NCI-H460 (cell line): ENCODE data around the gene LDAH. TPM values are rescaled to one million over a fixed set of nuclear protein-coding genes. Genes with fewer than 3 reads are reported as not detected.
A peak's percentile ranks its signal among the peaks of the same experiment; 100 is the strongest.

Experiments used
- DNase-seq: peaks from one replicate; pipeline ENCODE4 v3.0.0-alpha.2; 2016; ENCODE audit warnings: low read depth; ENCODE audit errors: extremely low read depth
- total RNA-seq: library from RNA; depleted of rRNA; stranded (reverse); fragments of >200 nt; shearing (Covaris generic); gene quantifications from 2 replicates; pipeline ENCODE4 v1.2.3, GENCODE V29; 2014

The LDAH gene
- total RNA-seq, 1 experiment from 2014 or later = 40.7 TPM

DNA sequence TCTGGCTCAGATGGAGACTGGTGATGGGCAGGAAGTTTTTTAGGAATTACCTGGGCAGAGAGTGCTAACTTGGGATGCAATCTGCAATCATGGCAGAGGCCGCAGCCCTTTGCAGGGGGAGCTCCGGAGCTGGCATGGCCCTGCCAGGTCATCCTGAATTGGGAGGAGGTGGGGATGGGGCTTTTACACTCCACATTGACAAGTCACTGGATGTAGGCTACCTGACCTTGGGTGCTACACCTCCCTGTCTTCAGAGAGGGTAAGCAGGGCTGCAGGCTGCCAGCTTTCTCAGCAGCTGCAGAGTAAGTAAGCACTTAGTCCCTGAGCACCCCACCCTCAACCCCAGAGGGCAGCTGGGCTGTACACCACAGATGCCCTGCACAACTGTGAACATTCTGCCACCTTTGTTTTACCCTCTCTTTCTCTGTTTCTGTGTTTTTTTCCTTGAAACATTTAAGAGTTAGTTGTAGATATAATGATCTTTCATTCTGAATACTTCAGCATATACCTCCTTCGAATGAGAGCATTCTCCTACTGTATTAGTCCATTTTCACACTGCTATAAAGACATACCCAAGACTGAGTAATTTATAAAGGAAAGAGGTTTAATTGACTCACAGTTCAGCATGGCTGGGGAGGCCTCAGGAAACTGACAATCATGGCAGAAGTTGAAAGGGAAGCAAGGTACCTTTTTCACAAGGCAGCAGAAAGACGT is 165.2 kb downstream of the LDAH start:
- no peak for DNase-seq

- no peak for DNase-seq
Observed at GRCh38 chr2:20656561-20656960, 166.3 kb downstream of the LDAH start.

DNA sequence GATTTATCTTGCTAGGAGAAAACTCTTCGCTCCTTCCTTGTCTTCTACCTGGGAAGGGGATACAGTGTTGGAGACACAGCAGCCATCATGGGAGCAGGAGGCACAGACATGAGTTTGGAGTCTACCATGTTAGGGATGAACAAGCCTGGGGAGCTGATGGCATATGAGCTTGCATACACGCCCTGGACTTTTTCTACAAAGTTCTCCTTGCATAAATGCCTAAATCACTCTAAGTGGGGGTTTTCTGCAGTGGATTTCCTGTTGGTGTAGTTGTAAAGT is 168.4 kb downstream of the LDAH start:
- DNase-seq = no peak

DNA sequence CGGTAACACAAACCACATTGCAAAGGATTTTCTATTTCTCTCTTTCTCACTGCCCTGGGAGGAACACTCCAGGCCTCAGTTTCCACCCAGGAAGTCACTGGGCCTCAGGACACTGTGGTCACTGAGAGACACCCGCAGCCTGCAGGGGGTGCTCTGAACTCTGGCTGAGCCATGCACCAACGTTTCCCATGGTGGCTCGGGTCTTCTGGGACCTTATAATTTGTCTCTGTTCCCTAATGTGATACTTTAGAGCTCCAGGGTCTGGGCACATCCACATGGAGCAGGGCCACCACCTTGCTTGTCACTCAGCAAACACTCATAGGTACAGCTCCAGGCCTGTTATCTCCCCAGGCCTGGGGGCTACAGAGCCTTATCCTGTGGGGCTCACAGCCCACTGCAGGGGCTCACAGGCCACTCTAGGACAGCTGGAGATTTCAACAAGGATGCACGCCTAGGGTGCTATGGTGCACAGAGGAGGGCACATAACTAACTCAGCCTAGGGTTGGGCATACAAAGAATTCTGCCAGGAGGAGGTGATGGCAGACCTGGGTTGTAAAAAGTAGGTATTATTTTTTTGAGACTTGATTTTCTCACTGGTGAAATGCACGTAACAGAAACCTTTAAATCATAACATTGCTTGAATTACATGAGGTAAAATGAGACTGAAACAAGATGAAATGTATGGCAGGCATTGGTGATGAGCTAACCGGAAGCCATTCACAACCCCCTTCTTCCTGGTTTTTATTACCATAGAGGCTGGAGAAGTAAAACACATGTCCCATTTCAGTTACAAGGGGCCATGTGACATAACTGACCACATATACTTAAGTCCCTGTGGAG is 169.0 kb downstream of the LDAH start:
- no peak for DNase-seq

DNA sequence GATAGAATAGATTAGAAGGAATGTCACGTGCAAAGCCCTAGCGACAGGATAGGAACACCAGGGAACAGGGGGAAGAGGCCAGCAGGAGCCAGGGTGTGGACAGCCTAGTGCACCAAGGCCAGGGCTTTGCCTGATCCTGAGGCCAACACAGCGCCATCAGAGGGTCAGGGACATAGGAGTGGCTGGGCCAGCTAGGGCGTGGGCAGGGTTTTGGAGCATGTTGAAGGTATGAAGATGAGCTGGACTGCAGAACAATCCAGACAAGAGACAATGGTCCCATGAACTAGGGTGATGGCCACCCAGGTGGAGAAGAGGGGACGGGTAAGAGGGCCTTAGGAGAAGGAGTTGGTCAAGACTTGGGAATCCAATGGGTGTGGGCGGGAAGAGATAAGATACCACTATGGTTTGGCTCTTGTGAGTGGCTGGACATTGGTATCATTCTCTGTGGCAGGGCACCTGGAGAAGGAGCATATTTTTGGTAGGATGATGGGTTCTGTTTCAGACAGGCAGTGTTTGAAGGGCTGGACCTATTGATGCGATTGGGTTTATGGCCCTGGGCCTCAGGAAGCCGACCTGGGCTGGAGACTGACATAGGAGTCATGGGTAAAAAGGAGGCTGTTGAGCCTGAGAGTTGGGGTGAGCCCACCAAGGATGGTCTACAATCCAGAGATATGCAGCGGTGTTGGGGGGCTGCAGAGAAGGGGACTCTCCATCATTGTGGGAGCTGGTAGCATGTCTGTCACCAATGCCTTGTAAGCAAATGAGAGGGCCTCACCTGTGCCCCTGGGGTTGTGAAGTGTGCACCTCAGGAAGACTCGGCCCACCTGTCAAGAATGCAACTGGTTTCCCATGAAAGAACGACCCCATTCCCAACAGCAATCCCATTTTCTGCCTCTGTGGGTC is 170.0 kb downstream of the LDAH start:
- no peak for DNase-seq

- DNase-seq = no peak
Observed at GRCh38 chr2:20652141-20652540, 170.8 kb downstream of the LDAH start.

DNA sequence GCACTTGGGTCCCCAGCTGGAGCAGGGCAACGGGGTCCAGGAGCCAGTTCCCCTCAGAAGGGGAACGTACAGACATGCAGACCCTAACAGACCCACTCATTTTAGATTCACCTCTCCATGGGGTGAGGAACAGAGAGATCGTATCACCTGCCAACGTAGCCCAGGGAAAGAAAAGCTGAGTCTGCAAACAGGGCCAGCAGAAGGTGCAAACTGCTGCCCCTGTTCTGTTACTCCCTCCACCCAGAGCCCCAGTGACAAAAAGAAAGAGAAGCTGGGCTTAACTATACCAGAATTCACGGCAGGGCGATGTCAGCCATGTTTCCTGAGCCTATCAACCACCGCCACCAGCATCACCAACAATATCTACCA is 171.2 kb downstream of the LDAH start:
- no peak for DNase-seq

GRCh38 chr2:20650877-20651730 is 171.8 kb downstream of the LDAH start, which contains the start of gene HS1BP3:
Gene HS1BP3, minus strand, starts transcription at chr2:20651098. Its CDS starts 35 bp downstream, at chr2:20651063.
- peak; percentile 77 for DNase-seq

DNA sequence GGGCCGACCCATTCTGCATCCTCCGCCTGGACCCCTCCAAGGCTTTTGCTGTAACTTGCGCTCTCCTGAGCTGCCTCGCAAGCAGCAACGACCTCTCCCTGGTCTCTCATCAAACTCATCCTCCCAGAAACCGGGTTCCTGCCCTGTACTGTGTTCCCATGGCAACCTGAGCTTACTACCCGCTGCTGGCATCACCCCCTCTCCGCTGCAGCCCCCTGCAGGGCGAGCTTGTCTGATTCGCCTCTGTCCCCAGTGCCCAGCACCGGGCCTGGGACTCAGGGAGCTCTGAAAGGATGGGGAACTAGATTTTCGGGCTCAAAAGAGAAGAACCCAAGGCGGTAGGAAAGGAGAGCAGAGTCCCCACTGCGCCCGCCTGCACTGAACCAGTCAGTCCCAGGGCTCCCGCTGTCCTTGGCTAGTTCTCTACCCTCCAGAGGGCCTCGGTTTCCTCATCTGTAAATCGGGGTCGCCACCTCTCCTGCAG is 172.5 kb downstream of the LDAH start:
- DNase-seq = no peak

GRCh38 chr2:20649976-20650375 is 172.9 kb downstream of the LDAH start:
- no peak for DNase-seq

GRCh38 chr2:20649576-20649975 is 173.3 kb downstream of the LDAH start:
- DNase-seq = no peak

GRCh38 chr2:20648831-20649230 is 174.1 kb downstream of the LDAH start:
- no peak for DNase-seq

DNA sequence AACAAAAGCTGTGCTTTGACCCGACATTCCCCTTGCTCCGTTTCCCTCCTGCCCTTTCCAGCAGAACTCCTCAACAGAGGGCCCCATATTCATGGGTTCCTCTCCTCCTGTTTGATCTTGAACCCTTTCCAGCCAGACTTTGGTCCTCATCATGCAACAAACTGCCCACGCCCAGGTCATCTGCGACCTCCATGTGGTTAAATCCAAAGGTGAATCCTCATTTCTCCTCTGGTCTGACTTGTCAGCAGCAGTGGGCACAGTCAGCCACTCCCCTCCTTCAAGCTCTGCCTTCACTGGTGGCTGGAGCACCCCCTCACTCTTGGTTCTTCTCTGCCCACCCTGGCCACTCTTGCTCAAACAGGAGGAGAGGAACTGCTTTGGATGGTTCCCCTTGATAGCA is 174.7 kb downstream of the LDAH start:
- no peak for DNase-seq

GRCh38 chr2:20647738-20648137 is 175.2 kb downstream of the LDAH start:
- DNase-seq = no peak

- no peak for DNase-seq
Observed at GRCh38 chr2:20647211-20647610, 175.7 kb downstream of the LDAH start.

DNA sequence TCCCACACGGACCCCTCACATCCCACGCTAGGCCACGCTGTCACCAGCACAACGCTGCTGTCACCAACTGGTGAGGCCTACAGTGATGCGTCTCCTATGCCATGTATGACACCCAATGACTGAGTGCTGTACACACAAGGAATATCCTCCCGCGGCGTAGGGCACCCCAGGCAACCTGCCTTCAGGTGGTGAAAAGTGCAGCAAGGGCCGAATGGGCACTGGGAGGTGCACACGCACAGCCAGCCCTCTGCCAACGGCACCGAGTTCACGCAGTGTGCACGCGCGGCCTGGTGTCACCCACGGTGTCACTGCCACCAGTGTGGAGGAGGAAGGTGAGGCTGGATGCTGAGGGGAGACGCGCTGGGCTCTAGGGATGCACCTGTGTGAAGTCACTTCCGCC is 176.5 kb downstream of the LDAH start:
- no peak for DNase-seq

DNA sequence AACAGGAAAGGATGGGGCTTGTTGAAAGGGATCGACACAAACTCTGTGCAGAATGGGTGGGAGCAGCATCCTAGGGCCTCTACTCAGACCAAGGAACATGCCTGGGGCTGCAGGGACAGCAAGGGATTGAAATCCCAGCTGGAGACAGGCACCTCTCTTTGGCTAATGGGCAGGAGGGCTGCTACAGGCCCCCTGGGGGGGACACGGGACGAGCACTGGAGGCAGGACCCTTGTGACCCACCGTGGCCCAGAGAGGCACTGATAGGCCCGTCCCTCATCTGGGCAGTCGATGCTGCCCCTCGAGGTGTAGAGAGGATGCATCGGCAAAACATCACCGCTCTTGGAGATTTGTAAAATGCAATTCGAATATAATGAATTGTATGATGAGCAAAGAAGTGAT is 177.1 kb downstream of the LDAH start:
- DNase-seq = no peak

- DNase-seq = no peak
Observed at GRCh38 chr2:20645301-20645701, 177.6 kb downstream of the LDAH start.

- no peak for DNase-seq
Observed at GRCh38 chr2:20643826-20644225, 179.1 kb downstream of the LDAH start.

GRCh38 chr2:20643060-20643459 is 179.8 kb downstream of the LDAH start:
- no peak for DNase-seq
